ENCODE measurements around the gene SLC11A1. TPM values are rescaled to one million over a fixed set of nuclear protein-coding genes. Genes with fewer than 3 reads are reported as not detected.

The SLC11A1 gene
- total and polyA plus RNA-seq, 11 donors, result 0.96 to 31.0 (median 4.5) TPM

DNA sequence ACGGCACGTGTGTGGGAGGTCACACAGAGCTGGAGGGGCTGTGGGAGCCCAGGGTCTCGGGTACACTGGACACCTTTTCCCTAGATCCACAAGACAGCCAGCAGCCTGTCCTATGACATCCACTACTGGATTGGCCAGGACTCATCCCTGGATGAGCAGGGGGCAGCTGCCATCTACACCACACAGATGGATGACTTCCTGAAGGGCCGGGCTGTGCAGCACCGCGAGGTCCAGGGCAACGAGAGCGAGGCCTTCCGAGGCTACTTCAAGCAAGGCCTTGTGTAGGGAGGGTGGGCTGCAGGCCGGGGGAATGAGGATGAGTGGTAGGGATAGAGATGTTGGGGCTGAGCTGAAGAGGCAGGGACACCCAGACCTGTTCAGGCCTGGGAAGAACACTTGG lies 43.5 kb downstream of the SLC11A1 start:
- DNase-seq (no peak), ATAC-seq (no peak)
- no peaks in the 10 kb centered on the region for H3K27me3 ChIP-seq
- H3K36me3 ChIP-seq, result no peaks in the 10 kb centered on the region
- no peaks in the 10 kb centered on the region for H3K9me3 ChIP-seq
- no peak overlapping the region for H3K4me3 ChIP-seq
- H3K27ac ChIP-seq, result no peak overlapping the region
- WGBS, 4 donors, result 79 to 91% (median 84%) methylated on average over 7 to 10 of the region's 10 CpGs
- no peaks in the 10 kb centered on the region for H3K4me1 ChIP-seq
- intact Hi-C loops (cut with DNase I), result no loop called here
- TF ChIP-seq POLR2A (IDR thresholded peaks at IDR 0.05) (no peak), CTCF (IDR thresholded peaks at IDR 0.05) (no peak)

DNA sequence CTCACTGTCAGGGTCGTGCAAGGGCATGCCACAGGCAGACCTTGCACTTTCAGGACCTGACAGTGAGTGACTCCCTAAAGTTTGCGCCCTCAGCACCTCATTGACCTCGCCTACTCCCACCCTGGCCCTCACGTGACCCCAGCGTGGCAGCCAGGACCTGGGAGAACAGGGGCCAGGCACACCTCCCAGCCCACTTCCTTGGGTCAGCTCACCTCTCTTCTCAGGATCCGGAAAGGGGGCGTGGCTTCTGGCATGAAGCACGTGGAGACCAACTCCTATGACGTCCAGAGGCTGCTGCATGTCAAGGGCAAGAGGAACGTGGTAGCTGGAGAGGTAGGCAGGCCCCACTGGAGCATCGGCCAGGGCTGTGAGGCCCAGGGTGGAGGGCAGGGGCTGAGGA lies 45.7 kb downstream of the SLC11A1 start:
- Histone ChIP-seq H3K27ac (no peak overlapping the region), H3K36me3 (no peaks in the 10 kb centered on the region), H3K4me3 (no peak overlapping the region), H3K9me3 (no peaks in the 10 kb centered on the region), H3K27me3 (no peaks in the 10 kb centered on the region), H3K4me1 (no peaks in the 10 kb centered on the region)
- intact Hi-C loops (cut with DNase I), result no loop called here
- no peak for TF ChIP-seq CTCF (IDR thresholded peaks at IDR 0.05)
- TF ChIP-seq POLR2A (IDR thresholded peaks at IDR 0.05), result no peak
- 62 to 74% (median 65%) methylated on average over 11 of the region's 11 CpGs for WGBS, 4 donors
- no peak for DNase-seq
- no peak for ATAC-seq

DNA sequence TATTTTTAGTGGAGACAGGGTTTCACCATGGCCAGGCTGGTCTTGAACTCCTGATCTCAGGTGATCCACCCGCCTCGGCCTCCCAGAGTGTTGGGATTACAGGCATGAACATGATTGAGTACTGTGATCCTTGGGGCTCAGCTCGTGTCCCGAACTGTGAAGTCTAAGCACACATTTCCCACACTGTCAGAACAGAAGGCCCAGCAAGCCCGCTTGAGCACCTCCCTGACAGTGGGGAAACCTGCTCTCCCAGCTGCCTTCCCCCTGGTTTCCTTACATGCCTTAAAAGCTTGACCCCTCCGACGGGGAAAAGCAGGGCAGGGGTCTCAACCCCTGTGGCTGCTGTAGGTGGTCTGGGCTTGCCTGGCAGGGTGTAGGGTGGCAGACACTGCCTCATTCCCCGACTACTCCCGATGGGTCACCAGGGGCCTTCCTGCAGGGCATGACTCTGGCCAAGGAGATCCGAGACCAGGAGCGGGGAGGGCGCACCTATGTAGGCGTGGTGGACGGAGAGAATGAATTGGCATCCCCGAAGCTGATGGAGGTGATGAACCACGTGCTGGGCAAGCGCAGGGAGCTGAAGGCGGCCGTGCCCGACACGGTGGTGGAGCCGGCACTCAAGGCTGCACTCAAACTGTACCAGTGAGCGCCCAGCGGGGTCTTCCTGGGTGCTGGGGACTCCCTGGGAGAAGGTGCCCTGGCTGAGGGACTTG lies 46.9 kb downstream of the SLC11A1 start:
- ATAC-seq (no peak), DNase-seq (no peak)
- H3K36me3 ChIP-seq, result no peaks in the 10 kb centered on the region
- WGBS, 4 donors, result 93 to 96% (median 94%) methylated on average over 19 to 24 of the region's 24 CpGs
- TF ChIP-seq CTCF (IDR thresholded peaks at IDR 0.05), result no peak
- no peak for TF ChIP-seq POLR2A (IDR thresholded peaks at IDR 0.05)
- H3K9me3 ChIP-seq, result no peaks in the 10 kb centered on the region
- H3K27ac ChIP-seq, result no peak overlapping the region
- intact Hi-C loops (cut with DNase I), result no loop called here
- no peaks in the 10 kb centered on the region for H3K4me1 ChIP-seq
- no peak overlapping the region for H3K4me3 ChIP-seq
- no peaks in the 10 kb centered on the region for H3K27me3 ChIP-seq

GRCh38 chr2:218429911-218430692 lies 48.0 kb downstream of the SLC11A1 start:
- no peak for ATAC-seq
- no peak for DNase-seq
- Histone ChIP-seq H3K36me3 (no peaks in the 10 kb centered on the region), H3K9me3 (no peaks in the 10 kb centered on the region), H3K4me3 (no peak overlapping the region), H3K27ac (no peak overlapping the region), H3K27me3 (no peaks in the 10 kb centered on the region), H3K4me1 (no peaks in the 10 kb centered on the region)
- WGBS, 4 donors, result 64 to 73% (median 69%) methylated on average over 9 of the region's 9 CpGs
- intact Hi-C loops (cut with DNase I), result no loop called here
- TF ChIP-seq CTCF (IDR thresholded peaks at IDR 0.05) (no peak), POLR2A (IDR thresholded peaks at IDR 0.05) (no peak)

All from heart left ventricle (tissue), 16 donors.